Peyer's patch (tissue), 4 donors: ENCODE results near the gene DAW1.

Source experiments
- POLR2A ChIP-seq, 2 donors: fragments of 450-650 bp; IDR thresholded peaks; one replicate each; pipeline ENCODE4 v1.5.1; 2017; ENCODE audit warnings: antibody characterized with exemption in 2 of 2, mild to moderate bottlenecking in 2 of 2, moderate library complexity in 2 of 2
- TF ChIP-seq, protein P1 (sequence below), 6 experiments: fragments of 450-650 bp in 4 of 6; fragments of 200-600 bp in 2 of 6; sonication (generic) in 1 of 6; IDR thresholded peaks; one replicate each; pipeline ENCODE4 v1.5.1; 2017 to 2019; ENCODE audit warnings: antibody characterized with exemption in 6 of 6, mild to moderate bottlenecking in 3 of 6, moderate library complexity in 1 of 6

DNA sequence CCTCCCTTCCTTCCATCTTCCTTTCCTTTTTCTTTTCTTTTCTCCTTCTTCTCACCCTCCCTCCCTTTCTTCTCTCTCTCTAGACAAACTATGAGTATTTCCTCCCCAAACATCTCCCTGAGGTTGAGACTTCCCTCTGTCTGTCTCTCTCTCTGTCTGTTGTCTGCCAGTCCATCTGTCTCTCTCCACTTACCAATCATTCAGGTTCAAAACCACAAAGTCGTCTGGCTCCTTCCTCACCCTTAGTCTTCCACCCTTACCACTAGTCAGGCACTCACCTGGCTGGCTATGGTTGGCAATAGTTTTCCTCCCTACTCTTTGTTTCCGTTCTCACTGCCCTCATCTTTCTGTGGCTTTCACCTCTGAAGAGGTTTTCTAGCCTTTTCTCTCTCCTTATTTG is 44.9 kb upstream of the DAW1 start:
- TF ChIP-seq, protein P1, sequence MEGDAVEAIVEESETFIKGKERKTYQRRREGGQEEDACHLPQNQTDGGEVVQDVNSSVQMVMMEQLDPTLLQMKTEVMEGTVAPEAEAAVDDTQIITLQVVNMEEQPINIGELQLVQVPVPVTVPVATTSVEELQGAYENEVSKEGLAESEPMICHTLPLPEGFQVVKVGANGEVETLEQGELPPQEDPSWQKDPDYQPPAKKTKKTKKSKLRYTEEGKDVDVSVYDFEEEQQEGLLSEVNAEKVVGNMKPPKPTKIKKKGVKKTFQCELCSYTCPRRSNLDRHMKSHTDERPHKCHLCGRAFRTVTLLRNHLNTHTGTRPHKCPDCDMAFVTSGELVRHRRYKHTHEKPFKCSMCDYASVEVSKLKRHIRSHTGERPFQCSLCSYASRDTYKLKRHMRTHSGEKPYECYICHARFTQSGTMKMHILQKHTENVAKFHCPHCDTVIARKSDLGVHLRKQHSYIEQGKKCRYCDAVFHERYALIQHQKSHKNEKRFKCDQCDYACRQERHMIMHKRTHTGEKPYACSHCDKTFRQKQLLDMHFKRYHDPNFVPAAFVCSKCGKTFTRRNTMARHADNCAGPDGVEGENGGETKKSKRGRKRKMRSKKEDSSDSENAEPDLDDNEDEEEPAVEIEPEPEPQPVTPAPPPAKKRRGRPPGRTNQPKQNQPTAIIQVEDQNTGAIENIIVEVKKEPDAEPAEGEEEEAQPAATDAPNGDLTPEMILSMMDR (IDR thresholded peaks at IDR 0.05) = no peak
- no peak for TF ChIP-seq POLR2A (IDR thresholded peaks at IDR 0.05)
